ENCODE data around the gene COL13A1.
A peak's percentile ranks its signal among the peaks of the same experiment; 100 is the strongest.

COL13A1 gene

GRCh38 chr10:69792341-69792740 is 9.4 kb upstream of the COL13A1 start:
- DNase-seq (ENCODE audit: low read depth): no peak

- no peak for DNase-seq (ENCODE audit: low read depth)
Observed at GRCh38 chr10:69794673-69795072, 7.0 kb upstream of the COL13A1 start.

- no peak for DNase-seq (ENCODE audit: low read depth)
Observed at GRCh38 chr10:69795242-69795934, 6.3 kb upstream of the COL13A1 start.

DNA sequence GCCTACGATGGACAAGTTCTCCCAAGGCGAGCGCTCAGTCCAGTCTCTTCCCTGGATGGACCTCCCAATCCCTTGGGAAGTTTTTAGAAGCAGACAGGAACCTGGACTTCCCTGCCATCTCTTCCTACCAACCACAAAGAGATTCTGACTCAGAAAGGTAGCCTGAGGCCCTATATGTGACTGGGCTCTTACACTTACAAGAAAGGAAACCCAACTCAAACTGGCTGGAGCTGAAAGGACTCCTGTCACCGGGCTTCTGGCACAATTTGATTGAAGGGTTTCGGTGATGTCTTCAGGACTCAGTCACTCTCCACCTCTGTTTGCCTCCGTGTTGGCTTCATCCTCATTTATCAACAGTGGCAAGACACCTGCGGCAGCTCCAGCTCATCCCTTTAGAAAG is 3.7 kb upstream of the COL13A1 start:
- DNase-seq (ENCODE audit: low read depth): no peak

DNA sequence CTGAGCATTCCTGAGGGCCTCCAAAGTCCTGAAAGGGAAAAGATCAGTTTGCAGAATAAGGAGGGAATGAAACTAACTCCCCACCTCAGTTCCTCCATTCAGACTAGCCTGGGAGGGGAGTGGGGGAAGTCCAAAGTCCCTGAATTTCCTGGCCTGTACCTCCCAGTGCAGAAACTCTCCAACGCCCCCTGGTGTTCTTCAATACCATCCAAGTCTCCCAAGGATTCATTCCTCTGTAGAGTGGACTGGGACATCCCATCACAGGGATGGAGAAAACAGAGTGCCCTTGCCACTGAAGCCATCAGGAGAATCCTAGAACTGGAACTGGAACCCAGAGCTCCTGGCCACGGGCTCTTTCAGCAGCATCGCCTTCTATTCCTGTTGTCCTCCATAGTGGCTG is 1.6 kb upstream of the COL13A1 start:
- no peak for DNase-seq (ENCODE audit: low read depth)

DNA sequence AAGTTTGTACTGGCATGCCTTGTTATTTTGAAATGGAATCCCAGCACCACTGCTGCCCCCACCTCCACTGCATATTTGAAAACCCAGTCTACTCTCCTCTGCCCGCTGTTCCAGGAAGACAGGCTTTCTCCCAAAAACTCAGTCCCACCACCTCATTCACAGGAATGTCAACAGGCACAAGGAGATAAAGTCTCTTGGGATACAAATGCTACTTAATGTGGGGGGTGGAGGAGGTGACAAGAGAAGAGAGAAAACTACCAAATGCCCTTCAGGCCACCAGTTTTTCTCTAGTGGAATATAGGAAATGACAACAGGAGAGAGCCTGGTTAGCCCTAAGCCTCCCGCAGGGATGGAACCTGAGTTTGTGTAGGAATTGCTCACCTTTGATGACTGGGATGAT is 1.0 kb upstream of the COL13A1 start:
- DNase-seq (ENCODE audit: low read depth): no peak

GRCh38 chr10:69801094-69801433 is 642 bp upstream of the COL13A1 start:
- DNase-seq (ENCODE audit: low read depth): peak; percentile 27

- no peak for DNase-seq (ENCODE audit: low read depth)
Observed at GRCh38 chr10:69802424-69803161, 887 bp downstream of the COL13A1 start.

GRCh38 chr10:69803809-69804208 is 2.1 kb downstream of the COL13A1 start:
- DNase-seq (ENCODE audit: low read depth): no peak

- DNase-seq (ENCODE audit: low read depth): no peak
Observed at GRCh38 chr10:69804775-69805174, 3.1 kb downstream of the COL13A1 start.

DNA sequence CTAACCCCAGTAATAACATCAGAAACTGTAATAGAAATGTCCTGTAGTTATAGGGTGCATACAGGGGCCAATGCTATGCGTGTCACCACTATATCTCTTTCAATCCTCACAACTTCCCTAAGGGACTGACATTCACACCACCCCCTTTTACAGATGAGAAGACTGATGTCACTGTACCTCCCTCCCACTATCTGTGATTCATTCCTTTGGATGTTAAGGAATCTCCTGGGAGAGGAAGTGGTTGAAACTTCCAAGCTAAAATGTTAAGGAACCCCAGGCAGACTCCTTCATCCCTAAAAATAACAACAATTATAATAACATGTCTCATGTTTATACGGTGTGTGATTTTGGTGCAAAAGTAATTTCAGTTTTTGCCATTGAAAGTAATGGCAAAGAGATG is 5.4 kb downstream of the COL13A1 start:
- DNase-seq (ENCODE audit: low read depth): no peak

GRCh38 chr10:69807696-69808095 is 6.0 kb downstream of the COL13A1 start:
- no peak for DNase-seq (ENCODE audit: low read depth)

- DNase-seq (ENCODE audit: low read depth): no peak
Observed at GRCh38 chr10:69809318-69809717, 7.6 kb downstream of the COL13A1 start.

- DNase-seq (ENCODE audit: low read depth): no peak
Observed at GRCh38 chr10:69810097-69810496, 8.4 kb downstream of the COL13A1 start.

- no peak for DNase-seq (ENCODE audit: low read depth)
Observed at GRCh38 chr10:69810675-69811397, 9.1 kb downstream of the COL13A1 start.

GRCh38 chr10:69813632-69814031 is 11.9 kb downstream of the COL13A1 start:
- DNase-seq (ENCODE audit: low read depth): no peak

DNA sequence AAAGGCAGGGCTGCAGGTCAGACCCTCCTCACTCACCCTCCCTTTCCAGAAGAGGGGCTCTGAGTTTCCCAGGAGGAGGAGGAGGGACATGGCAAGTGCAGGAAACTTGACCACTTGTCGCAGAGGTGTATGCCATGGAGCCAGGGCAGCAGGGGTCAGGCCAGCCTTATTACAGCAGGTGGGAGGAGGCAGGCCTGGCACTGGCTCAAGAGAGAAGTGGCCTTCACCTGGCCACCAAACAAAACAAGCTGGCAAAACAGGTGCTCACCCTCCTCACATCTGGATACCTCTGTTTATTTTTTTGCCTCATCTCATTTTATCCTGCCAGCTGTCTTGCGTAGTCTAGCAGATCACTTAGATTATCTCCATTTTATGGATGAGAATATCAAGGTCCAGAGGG is 12.5 kb downstream of the COL13A1 start:
- no peak for DNase-seq (ENCODE audit: low read depth)

DNA sequence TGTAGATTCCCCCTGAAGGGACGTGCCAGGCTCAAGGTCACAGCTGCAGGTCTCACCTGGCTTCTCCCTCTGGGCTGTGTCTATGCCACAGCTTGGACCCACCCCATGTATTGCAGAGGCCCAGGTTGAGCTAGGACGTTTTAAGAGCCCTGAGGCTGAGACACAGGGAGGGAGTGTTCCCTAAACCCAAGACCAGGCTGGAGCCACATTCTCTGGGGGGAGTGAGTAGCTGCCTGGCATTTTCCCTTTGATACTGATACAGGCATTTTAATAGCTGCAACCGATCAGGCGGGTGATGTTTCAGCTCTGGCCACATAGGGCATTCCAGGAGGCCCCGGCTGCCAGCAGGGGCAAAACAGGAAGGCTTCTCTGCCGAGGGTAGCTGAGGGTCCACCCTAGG is 13.4 kb downstream of the COL13A1 start:
- DNase-seq (ENCODE audit: low read depth): no peak

DNA sequence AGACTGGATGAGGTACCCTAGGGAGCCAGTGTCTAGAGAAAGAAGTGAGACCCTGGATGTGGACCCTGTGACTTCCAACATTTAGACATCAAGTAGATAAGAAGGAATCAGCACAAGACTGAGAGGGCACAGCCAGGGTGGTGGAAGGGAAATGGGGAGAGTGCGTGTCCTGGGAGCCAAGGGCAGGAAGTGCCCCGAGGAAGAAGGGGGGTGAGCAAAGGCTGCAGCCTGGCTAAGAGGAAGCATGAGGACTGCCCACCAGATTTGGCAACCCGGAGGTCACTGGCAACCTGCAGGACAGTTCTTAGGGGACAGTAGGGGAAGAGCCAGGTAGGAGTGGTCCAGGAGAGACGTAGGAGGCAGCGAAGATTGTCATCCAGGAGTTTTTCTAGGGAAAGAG is 14.8 kb downstream of the COL13A1 start:
- DNase-seq (ENCODE audit: low read depth): no peak

- no peak for DNase-seq (ENCODE audit: low read depth)
Observed at GRCh38 chr10:69817078-69817581, 15.4 kb downstream of the COL13A1 start.

GRCh38 chr10:69818676-69819239 is 17.1 kb downstream of the COL13A1 start:
- DNase-seq (ENCODE audit: low read depth): no peak

DNA sequence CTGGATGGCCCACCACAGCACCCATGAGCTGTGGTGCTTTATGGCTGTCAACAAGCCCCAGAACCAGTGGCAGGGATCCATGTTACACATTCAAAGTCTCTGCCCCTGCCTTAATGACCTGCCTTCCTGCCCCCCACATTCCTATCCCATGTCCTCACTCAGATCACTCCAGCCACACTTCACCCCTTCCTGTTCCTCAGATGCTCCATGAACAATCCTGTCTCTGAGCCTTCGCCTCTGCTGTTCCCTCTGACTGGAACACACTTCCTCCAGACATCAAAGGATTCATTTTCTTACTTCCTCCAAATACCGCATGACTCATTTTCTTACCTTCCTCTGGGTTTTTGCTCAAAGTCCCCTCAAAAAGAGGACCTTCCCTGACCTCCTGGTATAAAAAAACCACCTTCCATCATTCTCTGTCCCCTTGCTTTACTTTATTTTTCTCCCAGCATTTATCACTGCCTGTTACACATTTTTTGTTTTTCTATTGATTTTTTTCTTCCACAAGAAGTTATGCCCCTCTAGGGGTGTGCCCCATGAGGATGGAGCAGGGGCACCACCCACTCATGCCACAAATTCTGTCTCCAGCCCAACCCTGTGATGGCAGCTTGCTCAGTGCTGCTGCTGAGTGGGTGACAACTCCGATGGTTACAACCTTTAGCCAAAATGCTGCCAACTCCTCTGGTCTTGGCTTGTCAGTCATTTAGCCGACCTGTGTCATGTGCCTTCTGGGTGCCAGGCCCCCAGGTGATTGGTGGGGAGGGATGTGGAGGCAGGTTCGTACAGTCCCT is 18.2 kb downstream of the COL13A1 start:
- no peak for DNase-seq (ENCODE audit: low read depth)

All from stimulated activated CD8-positive, alpha-beta memory T cell treated with anti-CD3 and anti-CD28 coated beads, Interleukin-4, amount 100 ng/mL, for 24 hours (primary cell).